ENCODE measurements around the gene CEP70. TPM values are rescaled to one million over a fixed set of nuclear protein-coding genes. Genes with fewer than 3 reads are reported as not detected.
"Not testable (repeated sequence)": the region's sequence is repeated elsewhere in the genome, so short reads cannot be mapped to it uniquely, and the experiment has no call there.

CEP70 gene
- polyA plus RNA-seq, 4 donors = 34.0 to 48.1 (median 39.4) TPM

DNA sequence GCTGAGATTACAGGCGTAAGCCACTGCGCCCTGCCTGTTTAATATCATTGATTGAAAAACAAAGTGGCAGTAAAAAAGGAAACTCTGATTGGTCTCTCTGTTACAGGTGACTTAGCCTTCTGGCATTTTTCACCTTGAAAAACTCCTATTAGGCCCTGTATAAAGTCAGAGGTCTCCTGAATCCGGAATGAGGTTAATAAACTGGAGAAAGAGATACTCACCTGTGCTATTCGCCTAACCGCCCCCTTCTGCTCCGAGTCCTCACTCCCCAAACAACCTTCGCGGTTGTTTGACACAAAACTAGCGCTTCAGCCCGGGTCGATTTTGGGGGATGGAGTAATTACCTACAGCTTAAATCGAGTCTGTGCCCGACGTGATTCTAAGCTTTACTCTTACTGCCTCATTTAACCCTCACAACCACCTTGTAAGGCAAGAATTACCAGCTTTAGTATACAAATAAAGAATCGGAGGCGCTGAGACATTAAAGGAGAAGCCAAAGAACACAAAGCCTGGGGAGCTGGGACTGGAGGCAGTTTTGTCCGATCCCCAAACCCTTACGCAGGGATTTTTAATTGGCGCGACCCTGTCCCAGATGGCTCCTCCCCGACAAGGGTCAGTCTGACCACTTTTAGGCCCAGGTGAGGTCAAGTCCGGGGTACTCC is 441 bp downstream of the CEP70 start:
- DNase-seq (ENCODE audit: low read depth in 4 of 4, low spot score in 2 of 4) = peak in 2 of 4 donors; percentile 19 to 26

DNA sequence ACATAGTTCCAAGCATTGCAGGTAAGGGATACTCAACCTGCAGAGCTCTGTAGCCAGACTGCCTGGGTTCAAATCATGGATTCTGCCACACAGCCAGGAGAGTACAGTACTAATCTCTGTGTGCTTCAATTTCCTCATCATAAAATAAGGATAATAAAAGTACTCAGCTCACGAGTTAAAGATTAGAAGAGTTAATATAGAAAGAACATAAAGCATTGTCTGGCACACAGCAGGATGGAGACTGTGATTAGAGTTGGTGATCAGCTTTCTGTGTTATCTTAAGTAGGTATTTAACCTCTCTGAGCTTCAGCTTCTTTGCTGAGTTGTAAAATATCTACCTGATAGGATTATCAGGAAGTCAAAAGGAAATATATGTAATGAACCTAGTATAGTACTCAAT is 2.7 kb downstream of the CEP70 start:
- no peak for DNase-seq (ENCODE audit: low read depth in 4 of 4, low spot score in 2 of 4)

DNA sequence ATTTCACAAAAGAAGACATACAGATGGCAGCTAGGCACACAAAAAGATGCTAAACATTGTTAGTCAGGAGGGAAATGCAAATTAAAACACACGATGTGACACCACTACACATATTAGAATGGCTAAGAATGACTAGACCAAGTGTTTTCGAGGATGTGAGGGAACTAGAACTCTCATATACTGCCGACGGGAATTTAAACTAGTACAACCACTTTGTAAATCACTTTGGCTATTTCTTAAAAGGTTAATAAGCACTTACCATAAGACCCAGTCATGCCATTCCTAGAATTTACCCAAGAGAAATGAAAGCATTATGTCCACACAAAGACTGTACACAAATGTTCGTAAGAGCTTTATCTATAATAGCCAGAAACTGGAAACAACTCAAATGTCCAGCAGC is 5.6 kb downstream of the CEP70 start:
- no peak for DNase-seq (ENCODE audit: low read depth in 4 of 4, low spot score in 2 of 4)

DNA sequence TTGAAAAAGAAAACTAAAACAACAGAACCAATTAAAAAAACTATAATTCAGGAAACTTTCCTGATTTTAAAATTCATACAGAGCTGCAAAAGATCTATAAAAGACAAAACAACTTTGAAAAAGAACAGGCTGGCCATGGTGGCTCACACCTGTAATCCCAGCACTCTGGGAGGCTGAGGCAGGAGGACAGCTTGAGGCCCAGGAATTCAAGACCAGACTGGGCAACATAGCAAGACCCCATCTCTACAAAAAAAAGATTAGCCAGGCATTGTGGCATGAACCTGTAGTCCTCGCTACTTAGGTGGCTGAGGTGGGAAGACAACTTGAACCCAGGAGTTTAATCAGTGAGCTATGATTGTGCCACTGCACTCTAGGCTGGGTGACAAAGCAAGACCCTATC is 6.7 kb downstream of the CEP70 start:
- DNase-seq (ENCODE audit: low read depth in 4 of 4, low spot score in 2 of 4) = no peak

DNA sequence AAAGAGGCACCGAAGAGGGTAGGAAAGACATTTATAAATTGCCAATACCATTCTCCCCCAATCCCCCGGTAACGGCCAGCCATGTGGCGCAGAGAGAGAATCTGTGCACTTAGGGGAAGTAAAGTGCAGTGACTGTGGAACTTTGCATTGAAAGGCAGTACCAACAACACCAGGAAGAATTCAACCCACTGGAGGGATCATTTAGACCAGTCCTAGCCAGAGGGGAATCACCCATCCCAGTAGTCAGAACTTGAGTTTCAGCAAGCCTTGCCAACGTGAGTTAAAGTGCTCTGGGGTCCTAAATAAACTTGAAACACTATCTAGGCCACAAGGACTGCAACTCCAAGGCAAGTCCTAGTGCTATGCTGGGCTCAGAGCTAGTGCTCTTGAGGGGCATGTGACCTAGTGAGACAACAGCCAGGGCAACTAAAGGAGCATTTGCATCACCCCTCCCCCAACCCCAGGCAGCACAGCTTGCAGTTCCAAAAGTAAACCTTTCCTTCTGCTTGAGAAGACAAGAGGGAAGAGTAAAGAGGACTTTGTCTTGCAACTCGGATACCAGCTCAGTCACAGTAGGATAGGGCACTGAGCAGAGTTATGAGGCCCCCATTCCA is 15.0 kb downstream of the CEP70 start:
- no peak for DNase-seq (ENCODE audit: low read depth in 4 of 4, low spot score in 2 of 4)

DNA sequence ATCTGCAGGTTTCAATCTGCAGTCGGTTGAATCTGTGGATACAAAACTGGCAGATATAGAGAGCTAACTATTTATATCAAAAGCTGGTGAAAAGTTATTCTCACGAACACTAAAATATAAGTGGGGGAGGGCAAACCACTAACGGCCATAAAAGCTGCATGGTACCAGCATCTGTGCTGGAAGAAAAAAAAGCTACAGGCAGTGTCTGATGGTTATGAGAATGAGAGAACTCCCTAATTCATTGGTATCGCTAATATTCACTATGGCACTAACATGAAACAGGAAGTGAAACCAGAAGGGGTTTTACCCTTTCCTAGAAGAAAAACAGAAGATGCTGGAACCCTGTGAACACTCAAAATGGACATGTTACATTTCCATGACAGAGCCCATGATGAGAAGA is 15.9 kb downstream of the CEP70 start:
- no peak for DNase-seq (ENCODE audit: low read depth in 4 of 4, low spot score in 2 of 4)

DNA sequence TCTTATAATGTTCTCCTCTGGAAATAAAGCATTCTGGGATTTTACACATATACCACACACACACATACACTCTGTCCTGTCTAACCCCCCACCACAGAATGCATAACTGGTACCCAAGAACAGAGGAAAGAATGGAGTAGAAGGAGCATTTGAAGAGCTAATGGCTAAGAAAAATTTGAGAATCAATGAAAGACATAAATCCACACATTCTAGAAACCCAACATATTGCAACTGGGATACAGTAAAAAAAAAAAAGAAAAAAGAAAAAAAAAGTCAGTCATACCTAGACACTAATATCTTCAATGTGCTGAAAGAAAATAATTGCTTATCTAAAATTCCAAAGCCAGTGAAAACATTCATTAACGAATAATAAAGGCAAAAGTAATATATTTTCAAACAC is 20.9 kb downstream of the CEP70 start:
- DNase-seq (ENCODE audit: low read depth in 4 of 4, low spot score in 2 of 4) = no peak

DNA sequence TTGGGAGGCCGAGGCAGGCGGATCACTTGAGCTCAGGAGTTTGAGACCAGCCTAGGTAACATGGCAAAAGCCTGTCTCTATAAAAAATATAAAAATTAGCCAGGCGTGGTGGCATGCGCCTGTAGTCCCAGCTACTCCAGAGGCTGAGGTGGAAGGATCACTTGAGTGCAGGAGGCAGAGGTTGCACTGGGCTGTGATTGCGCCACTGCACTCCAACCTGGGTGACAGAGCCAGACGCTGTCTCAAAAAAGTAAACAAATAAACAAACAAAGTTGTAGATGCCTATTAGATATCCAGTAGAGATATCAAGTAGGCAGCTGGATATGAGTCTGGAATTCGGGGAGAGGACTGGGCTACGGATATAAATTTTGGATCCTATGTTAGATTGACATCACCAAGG is 24.4 kb downstream of the CEP70 start:
- not testable (repeated sequence) for DNase-seq (ENCODE audit: low read depth in 4 of 4, low spot score in 2 of 4)

DNA sequence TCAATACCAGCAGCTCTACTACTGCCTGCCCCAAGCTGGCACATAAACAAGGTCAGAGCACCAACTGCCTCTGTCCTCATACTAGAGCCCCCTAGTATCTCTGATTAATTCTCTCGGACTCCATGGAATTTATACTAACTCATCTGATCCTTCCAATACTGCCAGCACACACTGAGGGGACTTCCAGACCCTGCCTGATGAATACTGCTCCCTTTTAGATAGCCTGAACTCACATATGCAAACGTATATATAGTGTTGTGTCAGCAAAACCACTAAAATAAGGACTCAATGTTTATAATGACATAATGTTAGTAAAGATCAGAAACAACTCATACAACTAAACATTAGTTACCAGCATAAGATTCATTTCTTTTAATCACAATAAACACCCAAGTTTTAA is 25.0 kb downstream of the CEP70 start:
- no peak for DNase-seq (ENCODE audit: low read depth in 4 of 4, low spot score in 2 of 4)

DNA sequence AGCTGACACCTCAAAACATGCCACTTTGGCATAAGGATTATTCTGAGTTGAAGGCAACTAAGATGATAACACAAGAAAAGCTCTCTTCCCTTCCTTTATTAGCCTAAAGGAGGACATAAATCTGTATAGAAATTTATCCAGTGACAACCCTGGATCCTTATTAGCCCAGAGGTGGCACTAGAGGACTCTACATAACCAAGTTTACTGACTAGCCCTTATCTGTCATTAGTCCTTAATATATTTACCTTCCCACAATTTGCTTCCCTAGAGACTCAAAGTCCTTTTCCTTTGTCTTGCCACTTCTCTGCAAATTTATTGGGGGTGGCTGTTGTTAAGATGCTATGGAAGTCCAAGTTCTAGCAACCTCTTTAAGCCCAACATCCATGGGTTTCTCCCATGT is 26.7 kb downstream of the CEP70 start:
- DNase-seq (ENCODE audit: low read depth in 4 of 4, low spot score in 2 of 4) = no peak

DNA sequence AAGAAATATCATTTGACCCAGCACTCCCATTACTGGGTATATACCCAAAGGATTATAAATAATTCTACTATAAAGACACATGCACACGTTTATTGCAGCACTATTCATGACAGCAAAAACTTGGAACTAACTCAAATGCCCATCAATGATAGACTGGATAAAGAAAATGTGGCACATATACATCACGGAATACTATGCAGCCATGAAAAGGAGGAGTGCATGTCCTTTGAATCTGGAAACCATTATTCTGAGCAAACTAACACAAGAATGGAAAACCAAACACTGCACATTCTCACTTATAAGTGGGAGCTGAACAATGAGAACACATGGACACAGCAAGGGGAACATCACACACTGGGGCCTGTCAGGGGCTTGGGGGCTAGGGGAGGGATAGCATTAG is 27.8 kb downstream of the CEP70 start:
- DNase-seq (ENCODE audit: low read depth in 4 of 4, low spot score in 2 of 4) = not testable (repeated sequence)

DNA sequence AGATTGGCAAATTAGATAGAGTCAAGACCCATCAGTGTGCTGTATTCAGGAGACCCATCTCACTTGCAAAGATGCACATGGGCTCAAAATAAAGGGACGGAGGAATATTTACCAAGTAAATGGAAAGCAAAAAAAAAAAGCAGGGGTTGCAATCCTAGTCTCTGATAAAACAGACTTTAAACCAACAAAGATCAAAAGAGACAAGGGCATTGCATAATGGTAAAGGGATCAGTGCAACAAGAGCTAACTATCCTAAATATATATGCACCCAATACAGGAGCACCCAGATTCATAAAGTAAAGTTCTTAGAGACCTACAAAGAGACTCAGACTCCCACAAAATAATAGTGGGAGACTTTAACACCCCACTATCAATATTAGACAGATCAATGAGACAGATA is 31.2 kb downstream of the CEP70 start:
- DNase-seq (ENCODE audit: low read depth in 4 of 4, low spot score in 2 of 4) = not testable (repeated sequence)

DNA sequence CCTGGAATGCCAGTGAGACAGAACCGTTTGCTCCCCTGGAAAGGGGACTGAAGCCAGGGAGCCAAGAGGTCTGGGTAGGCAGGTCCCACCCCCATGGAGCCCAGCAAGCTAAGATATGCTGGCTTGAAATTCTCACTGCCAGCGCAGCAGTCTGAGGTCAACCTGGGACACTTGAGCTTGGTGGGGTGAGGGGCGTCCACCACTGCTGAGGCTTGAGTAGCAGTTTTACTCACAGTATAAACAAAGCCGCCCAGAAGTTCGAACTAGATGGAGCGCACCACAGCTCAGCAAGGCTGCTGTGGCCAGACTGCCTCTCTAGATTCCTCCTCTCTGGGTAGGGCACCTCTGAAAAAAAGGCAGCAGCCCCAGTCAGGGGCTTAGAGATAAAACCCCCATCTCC is 33.6 kb downstream of the CEP70 start:
- DNase-seq (ENCODE audit: low read depth in 4 of 4, low spot score in 2 of 4) = no peak

DNA sequence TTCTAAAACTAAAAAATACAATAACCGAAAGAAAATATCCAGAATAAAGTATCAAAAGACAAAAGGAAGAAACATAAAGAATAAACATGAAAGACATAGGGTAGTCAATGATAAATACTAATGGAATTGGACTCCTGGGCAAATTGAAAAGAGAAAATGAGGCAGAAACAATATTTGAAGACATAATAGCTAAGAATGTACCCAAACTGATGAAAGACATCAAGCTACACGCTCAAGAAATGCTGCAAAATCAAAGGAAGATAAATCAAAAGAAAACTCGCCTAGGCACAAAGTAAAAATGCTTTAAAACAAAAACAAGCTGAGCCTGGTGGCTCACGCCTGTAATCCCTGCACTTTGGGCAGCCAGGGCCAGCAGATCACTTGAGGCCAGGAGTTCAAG is 34.9 kb downstream of the CEP70 start:
- no peak for DNase-seq (ENCODE audit: low read depth in 4 of 4, low spot score in 2 of 4)

DNA sequence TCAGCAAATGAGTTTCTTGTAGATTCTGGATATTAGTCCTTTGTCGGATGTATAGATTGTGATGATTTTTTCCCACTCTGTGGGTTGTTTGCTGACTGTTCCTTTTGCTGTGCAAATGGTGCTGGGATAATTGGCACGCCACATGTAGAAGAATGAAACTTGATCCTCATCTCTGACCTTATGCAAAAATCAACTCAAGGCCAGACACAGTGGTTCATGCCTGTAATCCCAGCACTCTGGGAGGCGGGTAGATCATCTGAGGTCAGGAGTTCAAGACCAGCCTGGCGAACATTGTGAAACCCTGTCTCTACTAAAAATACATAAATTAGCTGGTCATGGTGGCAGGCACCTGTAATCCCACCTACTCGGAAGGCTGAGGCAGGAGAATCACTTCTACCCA is 39.3 kb downstream of the CEP70 start:
- not testable (repeated sequence) for DNase-seq (ENCODE audit: low read depth in 4 of 4, low spot score in 2 of 4)

DNA sequence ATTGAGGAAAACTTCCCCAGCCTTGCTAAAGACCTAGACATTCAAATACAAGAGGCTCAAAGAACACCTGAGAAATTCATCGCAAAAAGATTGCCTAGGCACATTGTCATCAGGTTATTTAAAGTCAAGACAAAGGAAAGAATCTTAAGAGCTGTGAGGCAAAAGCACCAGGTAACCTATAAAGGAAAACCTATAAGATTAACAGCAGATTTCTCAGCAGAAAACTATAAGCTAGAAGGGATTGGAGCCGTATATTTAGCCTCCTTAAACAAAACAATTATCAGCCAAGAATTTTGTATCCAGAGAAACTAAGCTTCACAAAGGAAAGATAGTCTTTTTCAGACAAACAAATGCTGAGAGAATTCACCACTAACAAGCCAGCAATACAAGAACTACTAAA is 43.1 kb downstream of the CEP70 start:
- DNase-seq (ENCODE audit: low read depth in 4 of 4, low spot score in 2 of 4) = not testable (repeated sequence)

DNA sequence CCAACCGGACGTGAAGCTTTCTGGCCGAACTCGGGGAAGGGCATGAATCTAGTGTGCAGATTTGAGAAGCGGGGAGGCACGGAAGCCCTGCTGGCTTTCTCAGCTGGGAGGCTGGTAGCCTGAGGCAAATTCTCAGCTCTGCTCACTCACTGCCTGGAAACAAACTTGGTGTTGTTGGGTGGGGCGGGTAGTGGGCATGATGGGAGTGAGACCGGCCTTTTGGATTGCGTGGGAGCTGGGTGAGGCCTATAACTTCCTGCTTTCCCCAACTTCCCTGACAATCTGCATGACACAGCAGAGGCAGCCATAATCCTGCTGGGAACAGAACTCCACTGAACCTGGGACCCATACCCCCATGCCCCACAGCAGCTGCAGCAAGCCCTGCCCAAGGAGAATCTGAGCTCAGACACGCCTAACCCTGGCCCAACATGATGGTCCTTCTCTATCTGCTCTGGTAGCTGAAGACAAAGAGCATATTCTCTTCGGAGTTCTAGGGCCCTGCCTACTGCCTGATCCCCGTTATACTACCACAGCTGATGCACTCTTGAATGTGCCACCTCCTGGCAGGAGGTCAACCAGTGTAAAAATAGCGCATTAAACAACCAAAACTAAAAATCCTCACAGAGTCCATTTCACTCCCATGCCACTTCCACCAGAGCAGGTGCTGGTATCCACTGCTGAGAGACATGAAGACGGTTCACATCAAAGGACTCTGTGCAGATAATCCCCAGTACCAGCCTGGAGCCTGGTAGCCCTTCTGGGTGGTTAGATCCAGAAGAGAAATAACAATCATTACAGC is 44.7 kb downstream of the CEP70 start:
- DNase-seq (ENCODE audit: low read depth in 4 of 4, low spot score in 2 of 4) = no peak

DNA sequence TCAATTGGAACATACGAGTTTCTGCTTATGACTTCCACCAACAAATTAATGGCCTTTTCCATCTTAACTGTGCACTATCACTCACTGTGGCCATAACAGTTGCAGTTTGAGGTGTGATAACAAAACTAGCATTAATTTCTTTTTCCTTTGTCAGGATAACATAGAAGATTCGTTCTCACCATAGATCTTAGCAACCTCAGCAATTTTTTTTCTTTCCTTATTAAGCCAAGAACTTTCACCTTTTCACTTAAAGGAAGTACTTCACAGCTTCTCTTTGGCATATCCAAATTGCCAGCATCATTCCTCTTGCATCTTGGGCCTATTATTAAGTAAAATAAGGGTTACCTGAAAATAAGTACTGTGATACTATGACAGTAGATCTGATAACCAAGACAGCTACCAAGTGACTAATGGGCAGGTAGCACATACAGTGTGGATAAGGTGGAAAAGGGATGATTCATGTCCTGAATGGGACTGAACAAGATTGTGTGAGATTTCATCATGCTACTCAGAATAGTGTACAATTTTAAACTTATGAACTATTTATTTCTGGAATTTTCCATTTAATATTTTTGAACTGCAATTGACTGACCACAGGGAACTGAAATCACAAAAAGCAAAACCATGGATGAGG is 46.6 kb downstream of the CEP70 start:
- no peak for DNase-seq (ENCODE audit: low read depth in 4 of 4, low spot score in 2 of 4)

DNA sequence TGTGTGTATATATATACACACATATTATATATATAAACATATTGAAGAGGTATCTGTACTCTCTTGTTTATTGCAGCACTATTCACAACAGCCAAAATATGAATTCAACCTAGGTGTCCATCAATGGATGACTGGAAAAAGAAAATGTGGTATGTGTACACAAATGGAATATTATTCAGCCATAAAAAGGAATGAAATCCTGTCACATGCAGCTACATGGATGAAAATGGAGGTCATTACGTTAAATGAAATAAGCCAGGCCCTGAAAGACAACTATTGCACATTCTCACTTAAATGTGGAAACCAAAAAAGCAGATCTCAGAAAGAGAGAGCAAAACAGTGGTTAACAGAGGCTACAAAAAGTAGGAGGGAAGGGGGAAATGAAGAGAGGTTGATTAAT is 49.5 kb downstream of the CEP70 start:
- DNase-seq (ENCODE audit: low read depth in 4 of 4, low spot score in 2 of 4) = no peak

DNA sequence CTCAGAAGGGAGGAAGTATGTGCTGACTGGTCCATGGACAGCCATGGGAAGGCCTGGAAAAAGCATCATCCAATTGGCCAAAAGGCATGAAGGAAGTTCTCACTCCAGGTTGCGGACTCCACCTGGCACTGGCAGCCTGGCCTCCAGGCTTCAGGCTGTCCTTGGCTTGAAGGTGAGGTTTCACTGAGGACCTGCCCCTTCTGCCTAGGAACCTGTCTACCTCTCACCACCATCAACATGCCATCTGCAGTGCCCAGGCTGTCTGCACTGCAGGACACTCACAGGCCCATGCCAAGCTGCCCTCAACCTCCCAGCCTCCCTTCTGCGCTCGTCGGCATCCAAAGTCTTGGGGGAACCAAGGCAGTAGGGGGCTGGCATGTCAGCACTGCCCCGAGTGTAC is 51.1 kb downstream of the CEP70 start:
- no peak for DNase-seq (ENCODE audit: low read depth in 4 of 4, low spot score in 2 of 4)

DNA sequence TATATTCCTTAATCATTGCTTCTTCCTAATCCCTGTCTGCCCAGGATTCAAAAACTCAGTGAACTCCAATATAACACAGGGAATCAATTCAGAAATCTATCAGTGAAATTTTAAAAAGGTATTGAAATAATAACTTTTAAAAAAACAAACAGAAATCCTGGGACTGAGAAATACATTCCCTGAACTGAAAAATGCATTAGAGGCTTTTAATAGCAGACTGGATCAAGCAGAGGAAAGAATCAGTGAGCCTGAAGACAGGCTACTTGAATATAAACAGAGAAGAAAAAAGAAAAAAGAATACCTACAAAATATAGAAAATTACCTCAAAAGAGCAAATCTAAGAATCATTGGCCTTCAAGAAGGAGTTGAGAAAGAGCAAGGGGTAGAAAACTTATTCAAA is 54.7 kb downstream of the CEP70 start:
- DNase-seq (ENCODE audit: low read depth in 4 of 4, low spot score in 2 of 4) = no peak
